ENCODE results near the gene CNTNAP2.

DNA sequence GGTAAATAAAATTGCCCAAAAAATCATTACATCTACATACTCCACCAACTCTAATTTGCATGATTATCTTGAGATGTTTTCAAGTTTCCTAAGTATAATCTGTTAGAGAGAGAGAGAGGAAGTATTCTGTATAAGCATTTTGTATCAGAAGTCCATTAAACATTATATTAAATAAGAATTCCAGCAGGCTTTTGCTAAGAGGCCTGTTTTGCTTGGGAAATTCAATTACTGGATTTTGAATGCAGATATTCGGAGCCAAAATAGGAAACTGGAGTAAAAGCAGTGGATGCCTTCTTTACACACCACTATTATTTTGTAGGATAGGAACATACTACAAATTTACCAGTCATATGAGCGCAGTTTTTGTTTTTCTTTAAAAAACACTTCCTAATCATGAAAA is 727.8 kb downstream of the CNTNAP2 start:
- no peak for TF ChIP-seq EZH2 (IDR thresholded peaks at IDR 0.05; ENCODE audit: insufficient read depth, poor library complexity, severe bottlenecking)
- TF ChIP-seq EZH2phosphoT487 (IDR thresholded peaks at IDR 0.05; ENCODE audit: insufficient read depth, low read depth), result no peak

All from GM23248 (cell line).